HepG2 (cell line): ENCODE measurements around the gene PITRM1. TPM values are rescaled to one million over a fixed set of nuclear protein-coding genes. Genes with fewer than 3 reads are reported as not detected.

Experiments
- ATAC-seq: fragments of 200-7000 bp; cut with Tn5 transposase; 3 replicates; pipeline ENCODE4 v1.9.1; 2020; ENCODE audit warnings: mild to moderate bottlenecking, moderate library complexity
- BruUV-seq: library from RNA; stranded (reverse); fragments of 400-500 nt; replicated peaks from 2 replicates; lab custom pipeline; 2021; lab: Mats Ljungman, UMichigan
- CTCF ChIA-PET: fragments of 300-600 bp; formaldehyde crosslinking; extraction: SDS; loops from one replicate; lab custom pipeline; 2021; ENCODE audit warnings: low total read pairs, inconsistent platforms, low intra/inter-chr PET ratio; lab: Yijun Ruan, JAX
- POLR2A ChIA-PET: fragments of 350-600 bp; sonication (Branson Sonifier 250); formaldehyde crosslinking; loops from one replicate; lab custom pipeline; 2020; ENCODE audit warnings: antibody characterized with exemption, inconsistent platforms; lab: Yijun Ruan, JAX
- DNase-seq: peaks from one replicate; pipeline ENCODE4 v3.0.0-alpha.2; 2015; ENCODE audit warnings: low spot score
- FAIRE-seq: peaks from 3 replicates; lab custom pipeline; 2011; peaks lifted over from hg19 to GRCh38; lab: Jason Lieb, UNC
- H2AFZ ChIP-seq: one replicate; pipeline ENCODE4 v1.6.1; 2011; ENCODE audit warnings: low read length, inconsistent platforms
- H3K27ac ChIP-seq: fragments of 300-600 bp; 3 replicates; pipeline ENCODE4 v1.8.0; 2011; ENCODE audit warnings: mixed run types, mild to moderate bottlenecking, mixed read lengths, low read length, inconsistent platforms; ENCODE audit not compliant: insufficient read depth; ENCODE audit errors: extremely low read length
- H3K27me3 ChIP-seq, 2 experiments: fragments of 200-600 bp in 1 of 2; 2 replicates in 1 of 2; 3 replicates in 1 of 2; pipeline versions ENCODE4 v1.6.0 to v1.8.0; 2011; ENCODE audit warnings: low read length in 2 of 2, mild to moderate bottlenecking in 2 of 2, moderate library complexity in 2 of 2, inconsistent platforms in 1 of 2; ENCODE audit not compliant: insufficient read depth in 2 of 2, control insufficient read depth in 1 of 2
- H3K36me3 ChIP-seq, 2 experiments: fragments of 200-600 bp in 1 of 2; replicated peaks in 1 of 2; 2 replicates in 1 of 2; 3 replicates in 1 of 2; pipeline versions ENCODE4 v1.5.1 to v1.8.0; 2011; ENCODE audit warnings: low read length in 2 of 2, inconsistent platforms in 1 of 2; ENCODE audit not compliant: insufficient read depth in 2 of 2, control insufficient read depth in 1 of 2
- H3K4me1 ChIP-seq: 2 replicates; pipeline ENCODE4 v1.5.1; 2012; ENCODE audit warnings: low read length, inconsistent platforms; ENCODE audit not compliant: insufficient read depth
- H3K4me2 ChIP-seq: 2 replicates; pipeline ENCODE4 v1.6.0; 2011; ENCODE audit warnings: low read depth, low read length, inconsistent platforms
- H3K4me3 ChIP-seq, 3 experiments: fragments of 200-600 bp in 1 of 3; sonication (generic), shearing (Covaris generic) in 1 of 3; replicated peaks in 1 of 3; 2 replicates each; pipeline ENCODE4 v1.5.1; 2011 to 2016; ENCODE audit warnings: low read length in 3 of 3, inconsistent platforms in 2 of 3, low read depth in 2 of 3, mild to moderate bottlenecking in 2 of 3, control low read depth in 1 of 3, mixed read lengths in 1 of 3; ENCODE audit not compliant: insufficient read depth in 1 of 3
- H3K79me2 ChIP-seq: one replicate; pipeline ENCODE4 v1.6.1; 2011; ENCODE audit warnings: low read length, inconsistent platforms; ENCODE audit not compliant: insufficient read depth
- H3K9ac ChIP-seq: 2 replicates; pipeline ENCODE4 v1.6.0; 2011; ENCODE audit warnings: mild to moderate bottlenecking, low read depth, low read length, inconsistent platforms; ENCODE audit not compliant: insufficient read depth
- H3K9me3 ChIP-seq: 2 replicates; pipeline ENCODE4 v1.5.1; 2012; ENCODE audit warnings: mild to moderate bottlenecking, low read length
- H4K20me1 ChIP-seq: 2 replicates; pipeline ENCODE4 v1.6.0; 2011; ENCODE audit warnings: inconsistent platforms, mild to moderate bottlenecking, low read length, moderate library complexity; ENCODE audit not compliant: insufficient read depth
- AKAP8 ChIP-seq: sonication (generic); formaldehyde crosslinking; IDR thresholded peaks from 2 replicates; pipeline ENCODE4 v1.5.1; 2020; ENCODE audit warnings: mild to moderate bottlenecking, missing genetic modification reagents
- DNMT1 ChIP-seq: sonication (generic); formaldehyde crosslinking; IDR thresholded peaks from 2 replicates; pipeline ENCODE4 v1.5.1; 2020; ENCODE audit warnings: mild to moderate bottlenecking, missing genetic modification reagents
- ETV6 ChIP-seq: sonication (generic); formaldehyde crosslinking; conservative IDR thresholded peaks from 2 replicates; pipeline ENCODE4 v1.4.0; 2020; ENCODE audit warnings: missing genetic modification reagents
- GABPA ChIP-seq, 2 experiments: IDR thresholded peaks; 2 replicates each; pipeline ENCODE4 v1.6.1; 2011 to 2016; ENCODE audit warnings: low read depth in 2 of 2, low read length in 1 of 2, missing biosample characterization in 1 of 2, missing genetic modification characterization in 1 of 2
- HNRNPL ChIP-seq: fragments of 200-400 bp; formaldehyde crosslinking; IDR thresholded peaks from 2 replicates; pipeline ENCODE4 v1.6.1; 2017; ENCODE audit warnings: mild to moderate bottlenecking, low read depth, low read length
- KMT2A ChIP-seq: sonication (generic); formaldehyde crosslinking; IDR thresholded peaks from 2 replicates; pipeline ENCODE4 v1.4.0; 2020; ENCODE audit warnings: missing genetic modification reagents
- ZNF431 ChIP-seq: sonication (generic); formaldehyde crosslinking; IDR thresholded peaks from 2 replicates; pipeline ENCODE4 v1.9.0; 2022; ENCODE audit warnings: missing genetic modification reagents, low read depth, mild to moderate bottlenecking, borderline replicate concordance
- ZNF546 ChIP-seq: sonication (generic); formaldehyde crosslinking; conservative IDR thresholded peaks from 2 replicates; pipeline ENCODE4 v1.8.1; 2023; ENCODE audit warnings: mild to moderate bottlenecking, missing genetic modification reagents
- ZNF572 ChIP-seq: sonication (generic); formaldehyde crosslinking; IDR thresholded peaks from 2 replicates; pipeline ENCODE4 v1.5.1; 2020; ENCODE audit warnings: mild to moderate bottlenecking, missing genetic modification reagents
- ZNF768 ChIP-seq: sonication (generic); formaldehyde crosslinking; IDR thresholded peaks from 2 replicates; pipeline ENCODE4 v1.4.0; 2020; ENCODE audit warnings: missing genetic modification reagents
- ZNF781 ChIP-seq: sonication (generic); formaldehyde crosslinking; IDR thresholded peaks from 2 replicates; pipeline ENCODE4 v1.5.1; 2020; ENCODE audit warnings: borderline replicate concordance, mild to moderate bottlenecking, missing genetic modification reagents; ENCODE audit errors: not compliant biosample characterization
- WGBS: methylation state at CpG from one replicate; pipeline ENCODE4 v1.1.6; 2017; ENCODE audit warnings: low lambda C conversion rate; 5-methylcytosine and 5-hydroxymethylcytosine counted together
- in situ Hi-C: cut with HindIII; loops from 2 replicates; pipeline ENCODE4 v1.10.0; 2017; ENCODE audit warnings: low pct_unique_long_range_greater_than_20kb; ENCODE audit not compliant: extremely low pct_ligation_motif_present
- intact Hi-C: fragments of 100-400 bp; cut with micrococcal nuclease; formaldehyde crosslinking; loops from one replicate; pipeline ENCODE4 v1.10.0; 2022; ENCODE audit not compliant: unreplicated experiment
- polyA plus RNA-seq, 8 experiments: library from polyadenylated mRNA; depleted of rRNA in 3 of 8; stranded (reverse) in 7 of 8; unstranded in 1 of 8; fragments of >200 nt; fragmentation: Illumina TruSeq in 4 of 8; extraction: Trizol in 4 of 8; gene quantifications; 2 replicates each; pipeline versions ENCODE4 v1.2.1 to v1.2.3, GENCODE V29; 2011 to 2016; ENCODE audit warnings: low read depth in 4 of 8, missing spikeins in 1 of 8, mixed read lengths in 1 of 8; ENCODE audit not compliant: insufficient read depth in 1 of 8
- total RNA-seq, 5 experiments: library from RNA; depleted of rRNA; stranded (reverse); fragments of >200 nt; fragmentation: Illumina TruSeq; extraction: Trizol; gene quantifications; 2 replicates each; pipeline ENCODE4 v1.2.3, GENCODE V29; 2016; ENCODE audit warnings: low read depth in 1 of 5
- TF ChIP-seq, protein P1 (sequence below): sonication (generic); formaldehyde crosslinking; IDR thresholded peaks from 2 replicates; pipeline ENCODE4 v1.5.0; 2020; ENCODE audit warnings: missing genetic modification reagents, mild to moderate bottlenecking, borderline replicate concordance
- TF ChIP-seq, protein P2 (sequence below): sonication (generic); formaldehyde crosslinking; IDR thresholded peaks from 2 replicates; pipeline ENCODE4 v1.4.0; 2020; ENCODE audit warnings: mild to moderate bottlenecking, missing genetic modification reagents
- TF ChIP-seq, protein P3 (sequence below), 2 experiments: sonication (generic) in 1 of 2; formaldehyde crosslinking in 1 of 2; IDR thresholded peaks; 2 replicates each; pipeline versions ENCODE4 v1.4.0 to v1.6.1; 2016 to 2020; ENCODE audit warnings: borderline replicate concordance in 1 of 2, low read depth in 1 of 2, mild to moderate bottlenecking in 1 of 2, missing genetic modification reagents in 1 of 2

PITRM1 gene
- total and polyA plus RNA-seq, 2 of the 13 experiments (the other 11 are each of a cell fraction or from before 2014, with no cell fraction given): 16.4 to 29.0 TPM

DNA sequence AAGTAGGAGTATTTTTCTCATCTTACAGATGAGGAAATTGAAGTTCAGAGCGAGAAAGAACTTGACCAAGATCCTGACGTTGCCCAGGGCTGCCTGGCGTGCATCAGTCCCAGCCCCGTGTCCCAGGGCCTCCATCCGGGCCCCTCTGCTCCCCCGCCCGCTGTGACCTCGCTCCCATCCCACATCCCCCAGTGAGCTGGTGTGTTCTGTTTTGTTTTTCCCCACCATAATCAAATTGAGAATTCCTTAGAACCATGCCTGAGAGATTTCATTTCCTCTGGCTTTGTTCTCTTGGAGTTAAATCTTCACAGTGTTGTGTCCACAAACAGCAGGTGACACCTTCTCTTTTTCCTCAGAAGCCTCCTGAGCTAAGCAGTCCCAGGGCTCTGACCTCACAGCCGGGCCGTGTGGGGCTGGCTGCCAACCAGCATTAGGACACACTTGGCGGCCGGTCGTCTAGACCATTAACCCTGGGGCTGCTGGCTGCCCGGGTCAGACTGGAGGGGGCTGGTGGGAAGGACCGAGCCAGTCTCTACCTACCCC is 60.9 kb downstream of the PITRM1 start:
- TF ChIP-seq, protein P1, sequence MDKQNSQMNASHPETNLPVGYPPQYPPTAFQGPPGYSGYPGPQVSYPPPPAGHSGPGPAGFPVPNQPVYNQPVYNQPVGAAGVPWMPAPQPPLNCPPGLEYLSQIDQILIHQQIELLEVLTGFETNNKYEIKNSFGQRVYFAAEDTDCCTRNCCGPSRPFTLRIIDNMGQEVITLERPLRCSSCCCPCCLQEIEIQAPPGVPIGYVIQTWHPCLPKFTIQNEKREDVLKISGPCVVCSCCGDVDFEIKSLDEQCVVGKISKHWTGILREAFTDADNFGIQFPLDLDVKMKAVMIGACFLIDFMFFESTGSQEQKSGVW (CRISPR knock-in tag): no peak
- TF ChIP-seq ETV6 (CRISPR knock-in tag) (no peak), AKAP8 (CRISPR knock-in tag) (no peak), KMT2A (no peak), ZNF768 (no peak), ZNF431 (CRISPR knock-in tag) (no peak), GABPA (IDR thresholded peaks at IDR 0.05; ENCODE audit: low read depth, low read length) (no peak), GABPA (CRISPR knock-in tag; IDR thresholded peaks at IDR 0.05; ENCODE audit: low read depth) (no peak), HNRNPL (no peak), ZNF781 (CRISPR knock-in tag) (no peak), ZNF546 (CRISPR knock-in tag) (no peak), ZNF572 (CRISPR knock-in tag) (no peak), DNMT1 (no peak)
- TF ChIP-seq, protein P2, sequence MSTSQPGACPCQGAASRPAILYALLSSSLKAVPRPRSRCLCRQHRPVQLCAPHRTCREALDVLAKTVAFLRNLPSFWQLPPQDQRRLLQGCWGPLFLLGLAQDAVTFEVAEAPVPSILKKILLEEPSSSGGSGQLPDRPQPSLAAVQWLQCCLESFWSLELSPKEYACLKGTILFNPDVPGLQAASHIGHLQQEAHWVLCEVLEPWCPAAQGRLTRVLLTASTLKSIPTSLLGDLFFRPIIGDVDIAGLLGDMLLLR (CRISPR knock-in tag): no peak
- TF ChIP-seq, protein P3, sequence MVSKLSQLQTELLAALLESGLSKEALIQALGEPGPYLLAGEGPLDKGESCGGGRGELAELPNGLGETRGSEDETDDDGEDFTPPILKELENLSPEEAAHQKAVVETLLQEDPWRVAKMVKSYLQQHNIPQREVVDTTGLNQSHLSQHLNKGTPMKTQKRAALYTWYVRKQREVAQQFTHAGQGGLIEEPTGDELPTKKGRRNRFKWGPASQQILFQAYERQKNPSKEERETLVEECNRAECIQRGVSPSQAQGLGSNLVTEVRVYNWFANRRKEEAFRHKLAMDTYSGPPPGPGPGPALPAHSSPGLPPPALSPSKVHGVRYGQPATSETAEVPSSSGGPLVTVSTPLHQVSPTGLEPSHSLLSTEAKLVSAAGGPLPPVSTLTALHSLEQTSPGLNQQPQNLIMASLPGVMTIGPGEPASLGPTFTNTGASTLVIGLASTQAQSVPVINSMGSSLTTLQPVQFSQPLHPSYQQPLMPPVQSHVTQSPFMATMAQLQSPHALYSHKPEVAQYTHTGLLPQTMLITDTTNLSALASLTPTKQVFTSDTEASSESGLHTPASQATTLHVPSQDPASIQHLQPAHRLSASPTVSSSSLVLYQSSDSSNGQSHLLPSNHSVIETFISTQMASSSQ (IDR thresholded peaks at IDR 0.05; ENCODE audit: low read depth): no peak
- TF ChIP-seq, protein P3 (CRISPR knock-in tag; IDR thresholded peaks at IDR 0.05; ENCODE audit: borderline replicate concordance): no peak
- no peak overlapping the region for H2AFZ ChIP-seq
- 59% methylated on average over 13 of the region's 15 CpGs for WGBS
- BruUV-seq: no TSS peak
- no peaks in the 10 kb centered on the region for H3K27me3 ChIP-seq
- H3K4me3 ChIP-seq: no peak overlapping the region
- no peak overlapping the region for H3K9ac ChIP-seq
- POLR2A ChIA-PET: no interaction called here
- FAIRE-seq: no peak
- no peaks in the 10 kb centered on the region for H3K79me2 ChIP-seq
- H3K36me3 ChIP-seq: no peaks in the 10 kb centered on the region; a peak in 1 of 5 replicates
- H3K4me2 ChIP-seq: no peak overlapping the region
- no peak overlapping the region for H3K27ac ChIP-seq
- no peaks in the 10 kb centered on the region for H3K4me1 ChIP-seq
- no peak for DNase-seq
- intact Hi-C loops (no loop called here), in situ Hi-C loops (no loop called here)
- ATAC-seq: no peak; the same call in 2 of the 3 replicates
- H4K20me1 ChIP-seq: 0 out of 2 replicates have a peak, but pooled peaks cover 2% of the 10 kb centered on the region
- CTCF ChIA-PET: no interaction called here
- H3K9me3 ChIP-seq: no peaks in the 10 kb centered on the region
